Ectodermal cell (in vitro differentiated cells): ENCODE data around the gene SPAST.

Experiments used
- H3K27ac ChIP-seq: 2 replicates; pipeline ENCODE4 v1.7.0; 2013; ENCODE audit warnings: mild to moderate bottlenecking, low read depth, low read length; ENCODE audit not compliant: insufficient read depth, poor library complexity, severe bottlenecking
- H3K27me3 ChIP-seq: 2 replicates; pipeline ENCODE4 v1.7.0; 2013; ENCODE audit warnings: mild to moderate bottlenecking, low read length; ENCODE audit not compliant: insufficient read depth, control insufficient read depth, poor library complexity, severe bottlenecking
- H3K36me3 ChIP-seq: one replicate; pipeline ENCODE4 v1.7.0; 2013; ENCODE audit warnings: low read length; ENCODE audit not compliant: control insufficient read depth, insufficient read depth
- H3K4me1 ChIP-seq: one replicate; pipeline ENCODE4 v1.7.0; 2013; ENCODE audit warnings: low read length; ENCODE audit not compliant: control insufficient read depth, insufficient read depth
- H3K4me3 ChIP-seq: 2 replicates; pipeline ENCODE4 v1.7.0; 2013; ENCODE audit warnings: low read depth, low read length, control low read depth; ENCODE audit not compliant: insufficient read depth
- H3K9me3 ChIP-seq: 2 replicates; pipeline ENCODE4 v1.7.0; 2013; ENCODE audit warnings: mild to moderate bottlenecking, low read length, moderate library complexity; ENCODE audit not compliant: control insufficient read depth
- WGBS, 2 experiments: methylation state at CpG; one replicate each; pipeline ENCODE4 v1.1.7; 2013; ENCODE audit warnings: missing lambda C conversion rate in 2 of 2; 5-methylcytosine and 5-hydroxymethylcytosine counted together

Gene SPAST

DNA sequence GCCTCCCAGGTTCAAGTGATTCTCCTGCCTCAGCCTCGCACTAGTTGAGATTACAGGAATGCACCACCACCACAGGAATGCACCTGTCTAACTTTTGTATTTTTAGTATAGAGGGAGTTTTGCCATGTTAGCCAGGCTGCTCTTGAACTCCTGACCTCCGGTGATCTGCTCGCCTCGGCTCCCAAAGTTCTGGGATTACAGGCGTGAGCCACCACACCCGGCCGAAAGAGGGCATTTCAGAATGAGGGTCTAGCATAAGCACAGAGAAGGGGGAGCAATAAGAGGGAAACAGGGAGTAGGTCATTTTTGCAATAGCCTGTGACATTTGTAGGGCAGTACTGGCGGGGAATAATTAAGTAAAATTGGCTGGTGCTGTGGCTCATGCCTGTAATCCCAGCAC is 1.9 kb upstream of the SPAST start:
- H3K4me3 ChIP-seq = no peak overlapping the region
- WGBS, 2 experiments = 93 to 94% methylated on average over 8 of the region's 8 CpGs

DNA sequence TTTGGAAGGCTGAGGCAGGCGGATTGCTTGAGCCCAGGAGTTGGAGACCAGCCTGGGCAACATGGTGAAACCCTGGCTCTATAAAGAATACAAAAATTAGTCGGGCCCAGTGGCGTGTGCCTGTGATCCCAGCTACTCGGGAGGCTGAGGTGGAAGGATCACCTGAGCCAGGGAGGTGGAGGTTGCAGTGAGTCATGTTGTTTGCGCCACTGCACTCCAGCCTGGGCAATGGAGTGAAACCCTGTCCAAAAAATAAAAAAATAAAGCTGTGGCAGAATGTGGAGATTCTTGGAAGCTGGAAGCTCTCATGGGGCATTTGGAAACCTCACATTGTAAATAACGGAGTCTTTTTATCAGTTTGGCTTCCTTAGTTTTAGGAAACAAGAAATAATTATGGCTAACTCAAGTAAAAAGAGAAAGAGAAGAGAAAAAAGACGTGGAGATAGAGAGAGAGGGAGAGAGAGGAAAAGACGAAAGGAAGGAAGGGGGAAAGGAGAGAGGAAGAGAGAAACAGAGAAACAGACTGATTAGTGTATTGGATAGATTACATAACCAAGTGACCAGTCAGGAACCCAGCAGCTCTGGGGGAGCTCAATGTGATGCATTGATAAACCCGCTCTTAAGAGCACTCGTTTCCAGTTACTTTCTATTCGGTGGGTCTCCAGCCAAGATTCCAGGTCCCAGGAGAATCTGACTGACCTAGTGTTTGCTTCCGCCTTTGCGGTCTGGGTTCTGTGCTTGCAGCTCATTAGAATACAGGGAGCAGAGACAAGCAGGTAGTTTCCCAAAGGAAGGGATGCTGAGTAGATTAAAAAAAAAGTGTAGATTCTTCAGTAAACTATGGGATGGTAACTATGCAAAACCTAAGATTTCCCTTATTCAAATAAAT is 1.1 kb upstream of the SPAST start:
- WGBS, 2 experiments = 66% methylated on average over 13 of the region's 13 CpGs
- Histone ChIP-seq H3K9me3 (no peaks in the 10 kb centered on the region), H3K36me3 (no peaks in the 10 kb centered on the region), H3K27me3 (no peaks in the 10 kb centered on the region), H3K4me3 (peak overlapping the region; percentile 82), H3K27ac (peak overlapping the region; percentile 71), H3K4me1 (no peaks in the 10 kb centered on the region)

More for the DNA sequence above, 1.9 kb upstream of the SPAST start:
- no peaks in the 10 kb centered on the region for H3K36me3 ChIP-seq
- no peaks in the 10 kb centered on the region for H3K4me1 ChIP-seq
- H3K27ac ChIP-seq = no peak overlapping the region
- H3K27me3 ChIP-seq = no peaks in the 10 kb centered on the region
- no peaks in the 10 kb centered on the region for H3K9me3 ChIP-seq

DNA sequence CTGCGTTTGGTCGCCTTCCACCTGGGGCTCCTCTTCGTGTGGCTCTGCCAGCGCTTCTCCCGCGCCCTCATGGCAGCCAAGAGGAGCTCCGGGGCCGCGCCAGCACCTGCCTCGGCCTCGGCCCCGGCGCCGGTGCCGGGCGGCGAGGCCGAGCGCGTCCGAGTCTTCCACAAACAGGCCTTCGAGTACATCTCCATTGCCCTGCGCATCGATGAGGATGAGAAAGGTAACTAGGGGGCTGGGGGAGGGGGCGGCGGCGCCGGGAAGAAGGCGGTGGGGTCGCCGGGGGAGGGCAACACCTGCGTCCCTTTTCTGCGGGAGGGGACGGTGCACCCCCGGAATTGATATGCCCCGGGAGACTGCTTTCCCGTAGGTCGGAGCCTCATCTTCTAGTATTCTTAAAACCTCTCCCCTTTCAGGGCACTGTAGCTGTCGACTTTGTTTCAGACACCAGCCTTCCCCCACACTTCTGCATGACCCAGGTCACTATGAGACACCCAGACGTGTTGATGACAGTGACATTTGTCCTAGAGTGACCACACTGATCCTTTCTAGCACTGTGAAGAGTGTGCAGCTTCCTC is 755 bp downstream of the SPAST start:
- Histone ChIP-seq H3K4me1 (no peaks in the 10 kb centered on the region), H3K9me3 (no peaks in the 10 kb centered on the region), H3K36me3 (no peaks in the 10 kb centered on the region), H3K27ac (peak overlapping the region; percentile 92), H3K4me3 (peak overlapping the region; percentile 82), H3K27me3 (no peaks in the 10 kb centered on the region)
- WGBS, 2 experiments = 0 to 1% methylated on average over 40 of the region's 40 CpGs

DNA sequence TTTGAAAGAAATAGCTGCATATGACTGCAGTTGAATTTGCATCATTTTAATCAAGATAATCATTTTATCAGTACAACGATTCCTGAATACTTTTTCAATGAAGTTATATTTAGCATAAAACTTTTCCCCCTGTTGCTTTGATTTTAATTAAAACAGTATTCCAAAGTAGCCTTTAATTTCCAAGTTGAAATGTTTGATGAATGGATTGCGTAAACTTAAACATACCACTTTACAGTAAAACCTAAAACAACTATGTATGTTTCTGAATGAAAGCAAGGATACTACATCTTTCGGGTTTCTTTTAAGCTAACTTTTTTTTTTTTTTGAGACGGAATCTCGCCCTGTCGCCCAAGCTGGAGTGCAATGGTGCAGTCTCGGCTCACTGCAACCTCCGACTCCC is 1.4 kb downstream of the SPAST start:
- Histone ChIP-seq H3K27me3 (no peaks in the 10 kb centered on the region), H3K36me3 (no peaks in the 10 kb centered on the region), H3K9me3 (no peaks in the 10 kb centered on the region), H3K27ac (no peak overlapping the region), H3K4me3 (peak overlapping the region; percentile 82), H3K4me1 (no peaks in the 10 kb centered on the region)
- 89 to 92% methylated on average over 7 to 8 of the region's 8 CpGs for WGBS, 2 experiments

DNA sequence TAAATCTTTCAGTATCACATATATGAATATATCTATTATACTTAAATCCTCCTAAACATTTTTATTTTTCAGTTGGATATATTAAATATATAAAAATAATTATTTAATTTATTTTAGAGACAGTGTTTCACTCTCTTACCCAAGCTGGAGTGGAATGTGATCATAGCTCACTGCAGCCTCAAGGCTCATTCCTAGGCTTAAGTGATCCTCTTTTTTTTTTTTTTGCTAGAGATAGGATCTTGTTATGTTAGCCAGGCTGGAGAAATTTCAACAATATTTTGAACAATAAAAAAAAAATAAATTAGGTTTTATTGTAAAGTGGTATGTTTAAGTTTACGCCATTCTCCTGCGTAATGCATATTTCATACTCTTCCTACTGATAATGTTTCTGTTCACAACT is 4.2 kb downstream of the SPAST start:
- H3K9me3 ChIP-seq = no peaks in the 10 kb centered on the region
- no peak overlapping the region for H3K27ac ChIP-seq
- no peaks in the 10 kb centered on the region for H3K36me3 ChIP-seq
- H3K27me3 ChIP-seq = no peaks in the 10 kb centered on the region
- 67% methylated on average over 1 of the region's 2 CpGs; no CpG with 5 or more reads in 1 of the 2 experiments for WGBS, 2 experiments
- no peak overlapping the region for H3K4me3 ChIP-seq
- no peaks in the 10 kb centered on the region for H3K4me1 ChIP-seq

DNA sequence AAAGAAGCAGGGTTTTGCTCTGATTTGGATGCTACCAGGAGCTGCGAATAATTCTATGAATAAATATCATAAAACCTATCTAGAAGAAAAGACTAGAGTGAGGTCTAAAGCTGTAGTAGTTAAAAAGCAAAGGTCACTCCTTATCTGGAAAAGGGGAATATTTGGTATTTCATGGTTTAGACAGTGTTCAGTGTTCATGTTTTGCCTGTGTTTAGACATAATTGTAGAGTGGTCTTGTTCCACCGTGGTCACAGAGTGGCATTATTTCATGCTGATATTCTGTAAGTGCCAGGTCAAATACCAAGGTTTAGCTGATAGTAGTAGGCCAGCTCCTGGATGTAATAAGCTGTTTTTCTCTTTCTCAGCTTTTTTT is 10.8 kb downstream of the SPAST start:
- Histone ChIP-seq H3K4me1 (no peaks in the 10 kb centered on the region), H3K27ac (no peak overlapping the region), H3K9me3 (no peaks in the 10 kb centered on the region), H3K36me3 (no peaks in the 10 kb centered on the region), H3K27me3 (no peaks in the 10 kb centered on the region), H3K4me3 (no peak overlapping the region)
- 95 to 97% methylated on average over 1 to 2 of the region's 2 CpGs for WGBS, 2 experiments

DNA sequence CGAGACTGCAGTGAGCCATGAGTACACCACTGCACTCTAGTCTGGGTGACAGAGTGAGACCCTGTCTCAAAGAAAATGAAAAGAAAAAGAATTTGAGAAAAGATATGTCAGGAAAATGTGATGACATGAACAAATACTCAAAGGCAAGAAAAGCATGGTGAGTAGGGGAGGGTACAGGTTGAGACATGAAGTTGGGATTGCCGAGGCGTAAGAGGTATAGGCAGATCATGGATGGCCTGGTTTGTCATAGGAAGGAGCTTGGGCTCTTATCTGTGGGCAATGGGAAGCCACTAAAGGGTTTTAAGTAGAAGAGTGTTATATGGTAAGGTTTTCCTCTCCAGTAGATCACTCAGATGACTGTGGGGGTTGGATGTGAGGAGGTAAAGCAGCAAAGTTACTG is 32.3 kb downstream of the SPAST start:
- Histone ChIP-seq H3K27ac (no peak overlapping the region), H3K4me3 (no peak overlapping the region), H3K27me3 (no peaks in the 10 kb centered on the region), H3K9me3 (no peaks in the 10 kb centered on the region), H3K4me1 (no peaks in the 10 kb centered on the region), H3K36me3 (no peaks in the 10 kb centered on the region)
- WGBS, 2 experiments = 95% methylated on average over 3 of the region's 3 CpGs

DNA sequence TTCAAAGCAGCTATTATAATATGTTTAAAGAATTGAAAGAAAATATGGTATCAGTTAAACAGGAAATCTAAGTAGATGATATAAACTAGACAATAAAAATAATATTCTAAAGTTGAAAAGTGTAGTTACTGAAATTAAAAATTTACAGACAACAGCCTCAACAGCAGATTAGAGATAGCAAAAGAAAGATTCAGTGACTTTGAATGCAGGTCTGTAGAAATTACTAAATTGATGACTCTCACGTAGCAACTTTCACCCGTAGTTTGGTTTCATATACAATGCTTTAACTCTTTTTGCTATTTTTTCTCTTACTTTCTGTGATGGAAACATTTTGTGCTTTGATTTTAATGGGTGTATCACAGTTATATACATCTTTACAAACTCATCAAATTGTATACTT is 44.8 kb downstream of the SPAST start:
- Histone ChIP-seq H3K27ac (no peak overlapping the region), H3K4me1 (no peaks in the 10 kb centered on the region), H3K4me3 (no peak overlapping the region), H3K9me3 (no peaks in the 10 kb centered on the region), H3K27me3 (no peaks in the 10 kb centered on the region), H3K36me3 (peaks cover 8% of the 10 kb centered on the region)
- WGBS, 2 experiments = 90 to 100% methylated on average over 2 of the region's 2 CpGs

DNA sequence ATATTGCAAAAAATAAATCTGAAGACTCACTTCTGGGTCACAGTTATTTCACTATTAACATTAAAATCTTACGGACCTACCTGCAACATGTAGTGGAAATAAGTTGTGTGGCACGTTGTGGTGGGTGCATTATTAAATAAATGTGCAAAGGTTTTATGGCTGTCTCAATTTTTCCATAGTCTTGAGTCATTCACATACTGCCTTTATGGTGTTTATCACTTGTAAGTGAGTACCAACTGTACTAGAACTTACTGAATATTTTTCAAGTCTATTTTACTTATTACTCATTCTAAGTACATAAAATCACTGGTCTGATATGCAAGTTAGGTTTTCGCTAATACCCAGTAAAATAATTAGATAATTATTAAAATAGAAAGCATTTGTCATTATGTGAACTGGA is 54.7 kb downstream of the SPAST start:
- peaks cover 4% of the 10 kb centered on the region for H3K36me3 ChIP-seq
- no peaks in the 10 kb centered on the region for H3K4me1 ChIP-seq
- 100% methylated on average over 2 of the region's 3 CpGs; no CpG with 5 or more reads in 1 of the 2 experiments for WGBS, 2 experiments
- no peak overlapping the region for H3K4me3 ChIP-seq
- H3K27ac ChIP-seq = no peak overlapping the region
- no peaks in the 10 kb centered on the region for H3K27me3 ChIP-seq
- H3K9me3 ChIP-seq = no peaks in the 10 kb centered on the region

DNA sequence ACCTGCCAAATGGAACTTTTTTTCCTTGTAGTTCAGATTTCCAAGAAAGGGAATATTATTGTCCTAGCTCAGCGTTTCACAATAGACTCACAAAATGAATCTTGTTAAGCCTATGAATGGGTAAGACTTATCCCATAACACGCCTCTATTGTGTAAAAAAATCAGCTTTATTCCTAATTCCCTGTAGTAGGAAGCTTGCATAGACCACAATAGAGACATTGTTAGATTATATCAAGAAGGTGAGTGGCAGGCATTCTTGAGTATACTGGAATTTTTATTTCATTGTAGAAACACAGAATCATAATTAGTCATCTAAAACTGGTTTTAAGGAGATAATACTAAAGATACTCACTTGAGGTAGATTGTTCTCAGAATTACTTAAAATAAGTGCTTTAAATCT is 55.8 kb downstream of the SPAST start:
- Histone ChIP-seq H3K9me3 (no peaks in the 10 kb centered on the region), H3K4me1 (no peaks in the 10 kb centered on the region), H3K27me3 (no peaks in the 10 kb centered on the region), H3K27ac (no peak overlapping the region), H3K4me3 (no peak overlapping the region), H3K36me3 (peaks cover 4% of the 10 kb centered on the region)
- 96 to 100% methylated on average over 1 to 2 of the region's 2 CpGs for WGBS, 2 experiments
